NCI-H1048 (cell line): ENCODE data around the gene KRT9.
"Not testable (repeated sequence)": the region's sequence is repeated elsewhere in the genome, so short reads cannot be mapped to it uniquely, and the experiment has no call there.

Source experiments
- DNase-seq: peaks from one replicate; lab custom pipeline; 2025; lab: John Stamatoyannopoulos, UW

KRT9 gene

GRCh38 chr17:41600318-41600717 lies 28.5 kb upstream of the KRT9 start:
- no peak for DNase-seq

DNA sequence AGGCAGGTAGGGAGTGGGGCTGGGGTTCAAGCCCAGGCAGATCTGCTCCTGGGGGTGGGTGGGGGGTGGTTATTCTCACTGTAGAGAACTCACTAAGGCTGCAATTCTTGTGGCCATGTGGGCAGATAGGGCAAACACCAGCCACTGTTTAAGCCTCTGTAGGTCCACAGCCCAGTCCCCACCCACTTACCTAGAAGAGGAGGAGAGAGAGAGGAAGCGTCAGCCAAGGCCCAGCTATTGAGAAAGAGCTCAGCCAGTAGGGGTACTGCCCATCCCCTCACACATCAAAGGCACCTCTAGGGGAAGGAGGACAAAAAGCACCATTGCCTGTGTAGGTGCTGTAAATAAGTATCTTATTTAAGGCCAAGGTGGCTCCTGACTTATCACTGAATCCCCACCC lies 27.8 kb upstream of the KRT9 start:
- no peak for DNase-seq

DNA sequence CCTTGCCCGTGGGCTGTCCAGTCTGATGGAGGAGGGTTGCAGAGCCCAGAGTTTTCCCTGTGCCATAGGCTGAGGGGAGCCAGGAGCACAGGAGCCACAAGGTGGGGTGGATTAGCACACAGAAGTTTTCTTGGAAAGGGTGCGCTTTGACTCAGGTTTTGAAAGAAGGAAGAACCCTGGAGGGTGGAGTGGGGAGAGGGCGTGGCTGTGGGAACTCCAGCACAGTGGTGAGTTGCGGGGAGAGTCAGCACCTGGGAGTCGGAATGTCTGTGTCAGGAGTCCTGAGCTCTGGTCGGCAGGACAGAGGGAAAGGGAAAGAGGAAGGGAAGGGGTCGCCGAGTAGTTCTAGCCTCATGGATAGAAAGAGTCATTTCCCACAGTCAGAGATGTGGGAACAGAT lies 23.7 kb upstream of the KRT9 start:
- no peak for DNase-seq

DNA sequence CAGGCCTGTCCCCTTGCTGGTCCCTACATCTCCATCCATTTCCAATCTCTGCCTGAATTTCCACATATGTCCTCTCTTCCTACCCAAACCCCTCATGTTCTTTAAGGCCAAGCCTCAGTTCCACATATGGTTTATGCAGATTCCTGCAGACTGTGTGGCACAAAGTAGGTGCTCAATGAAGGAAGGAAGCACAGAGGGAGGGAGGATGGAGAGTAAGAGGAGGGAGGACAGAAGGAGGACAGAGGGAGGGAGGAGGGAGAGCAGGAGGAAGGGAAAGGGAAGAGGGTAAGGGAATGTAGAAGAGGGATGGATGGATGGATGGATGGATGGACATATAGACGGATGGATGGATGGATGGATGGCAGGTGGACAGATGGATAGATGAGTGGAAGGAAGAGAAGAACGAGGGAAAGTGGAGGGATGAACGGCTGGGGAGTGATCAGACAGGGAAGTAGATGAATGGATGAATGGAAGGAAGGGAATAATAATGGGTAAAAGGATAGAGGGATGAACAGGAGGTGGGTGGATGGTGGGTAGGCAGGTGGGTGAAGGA lies 22.6 kb upstream of the KRT9 start:
- DNase-seq: no peak

DNA sequence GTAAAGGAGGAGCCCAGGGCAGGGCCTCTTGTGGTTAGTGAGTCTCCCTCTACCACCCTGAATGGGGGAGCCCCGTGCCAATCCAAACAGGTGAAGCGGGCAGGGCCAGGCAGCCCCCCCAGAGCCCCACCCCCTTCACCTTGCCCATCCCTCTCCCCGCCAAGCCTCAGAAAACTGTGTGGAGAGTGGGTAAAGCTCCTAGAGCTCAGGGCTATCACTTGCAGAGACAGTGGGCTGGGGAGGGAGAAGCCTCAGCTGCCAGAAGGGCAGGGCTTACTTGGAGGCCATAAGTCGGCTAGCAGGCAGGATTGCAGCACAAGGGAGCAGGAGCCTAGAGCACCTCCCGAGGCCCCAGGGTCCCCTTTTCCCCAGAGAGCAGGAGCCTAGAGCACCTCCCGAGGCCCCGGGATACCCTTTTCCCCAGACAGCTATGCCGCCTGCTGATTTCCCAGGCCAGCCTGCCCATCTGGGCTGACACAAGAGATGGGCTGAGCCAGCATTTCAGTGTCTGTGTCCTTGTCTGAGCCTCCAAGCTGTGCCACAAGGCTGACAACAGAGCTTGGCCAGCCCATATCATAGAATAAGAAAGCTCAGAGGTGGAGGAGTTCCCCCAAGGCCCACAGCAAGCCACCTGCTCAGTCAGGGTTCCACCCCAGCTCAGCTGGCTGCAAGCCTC lies 21.6 kb upstream of the KRT9 start:
- DNase-seq: no peak

DNA sequence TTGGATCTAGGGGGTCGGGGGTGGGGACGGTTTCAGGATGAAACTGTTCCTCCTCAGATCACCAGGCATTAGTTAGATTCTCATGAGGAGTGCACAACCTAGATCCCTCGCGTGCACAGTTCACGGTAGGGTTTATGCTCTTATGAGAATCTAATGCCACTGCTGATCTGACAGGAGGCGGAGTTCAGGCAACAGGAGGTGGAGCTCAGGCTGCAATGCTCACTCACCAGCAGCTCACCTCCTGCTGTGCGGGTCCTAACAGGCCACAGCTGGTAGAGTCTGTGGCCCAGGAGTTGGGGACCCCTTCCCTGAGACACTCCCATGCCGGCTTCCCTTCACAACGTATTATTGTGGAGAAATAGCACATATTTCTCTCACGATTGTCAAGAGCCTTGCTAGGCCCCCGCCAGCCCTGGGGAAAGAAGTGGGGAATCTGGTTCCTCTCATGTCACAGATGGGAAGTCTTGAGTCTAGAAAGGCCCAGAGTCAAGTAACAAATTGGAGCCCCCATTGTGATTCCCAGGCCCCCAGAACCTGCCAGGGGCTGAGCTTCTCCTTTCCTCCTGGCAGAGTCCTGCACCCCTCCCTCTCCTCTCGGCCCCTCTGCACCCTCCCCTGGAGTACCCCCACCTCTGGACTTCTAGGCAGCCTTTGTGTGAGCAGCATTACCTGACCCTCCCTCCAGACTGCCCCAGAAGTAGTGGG lies 20.9 kb upstream of the KRT9 start:
- no peak for DNase-seq

- no peak for DNase-seq
Observed at GRCh38 chr17:41589301-41589700, 17.4 kb upstream of the KRT9 start.

DNA sequence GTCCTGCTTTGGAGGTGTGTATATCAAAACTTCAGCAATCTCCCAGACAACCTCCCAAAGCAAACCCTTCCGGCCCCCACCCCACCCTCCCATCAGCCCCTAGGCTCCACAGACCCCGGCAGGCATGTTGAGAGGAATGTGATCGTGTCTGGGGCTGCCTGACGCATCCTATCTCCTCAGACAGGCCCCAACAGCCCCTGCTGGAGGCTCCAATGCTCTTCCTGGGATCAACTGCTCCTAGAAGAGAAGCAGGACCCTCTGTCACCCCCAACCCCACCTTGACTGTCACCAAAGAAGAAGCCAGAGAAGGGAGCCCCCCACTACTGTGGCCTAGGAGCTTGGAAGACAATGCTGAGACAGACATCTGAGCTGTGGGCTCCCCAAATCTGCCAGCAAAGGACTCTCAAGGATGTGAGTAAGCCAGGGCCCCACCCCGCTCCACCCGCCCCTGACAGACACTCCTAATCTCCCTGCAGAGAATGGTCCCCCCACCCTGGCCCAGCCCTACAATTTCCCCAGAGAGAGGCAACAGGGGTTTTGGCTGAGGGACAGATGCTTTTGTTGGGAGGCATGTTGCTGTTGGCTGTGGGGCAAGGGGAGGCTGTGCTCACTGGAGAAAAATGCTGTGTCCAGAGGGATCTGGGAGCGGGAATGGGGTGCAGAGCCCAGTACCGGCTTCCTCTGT lies 16.4 kb upstream of the KRT9 start:
- DNase-seq: no peak

DNA sequence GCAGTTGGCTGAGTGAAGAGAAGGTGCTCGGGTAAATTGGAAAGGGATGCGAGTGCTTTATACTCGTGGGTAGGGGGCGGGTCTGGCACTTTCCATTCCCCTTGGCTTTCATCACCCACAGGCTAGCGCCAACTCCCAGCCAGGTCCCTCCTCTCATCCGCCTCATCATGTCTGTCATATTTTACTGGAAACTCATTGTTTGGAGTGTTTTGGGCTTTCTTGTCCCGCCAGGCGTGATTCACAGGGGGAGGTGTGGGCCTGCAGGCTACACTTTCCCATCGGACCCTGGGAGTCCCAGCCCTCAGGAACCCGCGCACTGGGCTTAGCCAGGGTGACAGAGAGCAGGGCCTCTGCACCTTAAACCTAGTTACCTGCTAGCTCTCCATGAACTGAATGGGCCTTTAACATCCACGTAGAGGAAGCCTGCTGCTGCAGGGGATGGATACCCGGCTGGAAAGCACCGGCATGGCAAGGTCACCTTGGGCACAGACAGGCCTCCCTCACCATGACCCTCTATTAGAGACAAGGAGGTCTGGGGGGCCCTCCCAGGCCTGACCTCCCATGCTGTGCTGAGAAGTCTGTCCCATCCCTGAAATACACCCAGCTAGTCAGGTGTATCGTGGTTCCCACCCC lies 15.1 kb upstream of the KRT9 start, which contains the start of gene KRT14:
TSS of gene KRT14 (minus strand) at position 33 of the 633 bp plus-strand sequence. CDS start 61 bp downstream, outside the sequence.
- DNase-seq: no peak

GRCh38 chr17:41585301-41586056 lies 13.6 kb upstream of the KRT9 start:
- no peak for DNase-seq

GRCh38 chr17:41584331-41584927 lies 12.6 kb upstream of the KRT9 start:
- DNase-seq: not testable (repeated sequence)

GRCh38 chr17:41583137-41584127 lies 11.6 kb upstream of the KRT9 start:
- DNase-seq: no peak

DNA sequence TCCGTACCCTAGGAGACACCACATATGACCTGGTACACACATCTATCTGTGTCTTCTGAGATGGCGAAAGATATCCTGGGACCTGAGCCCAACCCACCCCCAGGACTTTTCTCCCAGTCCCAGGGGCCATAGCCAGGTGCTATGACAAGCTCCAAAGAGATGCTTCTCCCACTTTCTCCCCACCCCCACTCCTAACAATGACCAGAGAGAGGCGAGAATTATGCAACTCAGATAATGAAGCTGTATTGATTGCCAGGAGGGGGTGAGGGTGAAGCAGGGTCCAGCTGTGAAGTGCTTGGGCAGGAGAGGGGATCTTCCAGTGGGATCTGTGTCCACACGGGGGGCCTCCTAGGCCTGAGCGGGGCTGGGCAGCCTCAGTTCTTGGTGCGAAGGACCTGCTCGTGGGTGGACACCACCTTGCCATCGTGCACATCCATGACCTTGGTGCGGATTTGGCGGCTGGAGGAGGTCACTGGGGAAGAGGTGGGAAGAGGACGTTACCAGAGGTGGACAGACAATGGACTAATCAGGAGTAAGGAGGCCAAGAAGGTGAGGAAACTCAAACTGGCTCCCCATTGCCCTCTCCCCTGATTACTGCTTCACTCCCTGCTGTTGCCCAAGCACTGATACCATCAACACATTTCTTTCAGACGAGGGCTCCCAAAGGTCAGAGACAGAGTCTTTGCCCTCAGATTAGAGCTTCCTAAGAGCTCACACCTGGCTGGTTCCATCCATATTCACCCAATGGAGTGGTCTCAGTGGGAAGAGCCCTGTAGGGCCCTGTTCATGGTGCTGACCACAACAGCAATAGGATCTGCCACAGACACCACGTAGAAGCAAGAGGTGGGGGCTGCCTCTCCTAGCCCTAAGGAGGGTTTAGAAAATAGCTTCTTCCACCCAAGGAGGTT lies 10.5 kb upstream of the KRT9 start:
- not testable (repeated sequence) for DNase-seq

DNA sequence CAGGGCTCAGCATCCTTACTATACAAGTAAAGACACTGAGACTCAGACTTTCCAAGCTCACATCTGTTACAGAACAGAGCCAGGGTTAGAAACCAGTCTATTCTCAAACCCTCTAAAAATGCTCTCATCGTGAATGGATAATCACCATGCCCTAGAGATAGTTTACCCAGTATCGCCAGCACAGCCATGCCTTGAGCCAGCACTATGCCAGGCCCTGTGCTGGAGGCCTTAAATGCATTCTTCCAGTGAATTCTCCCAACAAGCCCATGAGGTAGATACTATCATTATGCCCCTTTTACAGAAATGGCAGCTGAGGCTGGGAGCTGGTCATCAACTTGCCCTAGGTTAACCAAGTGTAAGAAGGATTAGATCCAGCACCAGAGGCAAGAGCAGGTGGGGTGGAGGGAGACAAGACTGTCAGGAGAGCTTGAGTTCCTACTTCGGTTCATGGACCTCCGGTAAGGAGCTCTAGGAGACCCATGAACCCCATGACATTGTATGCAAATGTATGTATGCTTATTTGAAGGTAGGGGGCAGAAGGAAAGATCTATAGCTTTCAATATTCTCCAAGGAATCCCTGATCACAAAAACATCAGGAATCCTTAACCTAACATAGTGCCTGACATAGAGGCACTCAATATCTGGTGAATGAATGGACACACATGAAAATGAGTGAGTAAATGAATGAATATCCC lies 9.7 kb upstream of the KRT9 start:
- no peak for DNase-seq

DNA sequence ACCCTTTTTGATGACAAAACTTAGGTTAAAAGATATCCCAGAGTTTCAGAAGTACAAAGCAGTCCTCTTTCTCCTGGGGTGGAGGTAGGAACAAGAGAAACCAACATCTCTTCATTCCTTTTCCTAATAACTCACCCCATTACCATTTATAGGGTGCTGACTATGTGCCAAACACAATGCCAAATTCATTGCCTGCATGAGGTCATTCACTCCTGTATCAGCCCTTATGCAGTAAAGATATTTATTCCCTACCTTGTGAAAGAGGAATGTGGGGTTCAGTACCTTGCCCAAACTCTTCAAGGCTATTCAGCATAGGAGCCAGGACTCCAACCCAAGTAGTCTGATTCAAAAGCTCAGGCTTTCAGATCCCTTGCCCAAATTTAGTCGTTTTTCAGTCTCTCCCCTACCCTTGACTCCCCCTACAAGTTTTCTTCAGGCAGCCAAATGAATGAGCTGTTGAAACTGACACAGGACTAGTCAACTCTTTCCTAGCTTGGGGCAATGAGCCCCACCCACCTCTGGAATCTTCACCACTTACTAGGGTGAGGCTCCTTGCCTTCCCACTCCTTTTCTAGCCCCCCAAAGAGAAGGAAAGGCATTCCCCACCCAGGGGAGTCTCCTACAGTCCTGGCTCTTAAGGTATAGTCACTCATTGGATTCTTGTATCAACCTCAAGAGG lies 9.0 kb upstream of the KRT9 start:
- DNase-seq: no peak

DNA sequence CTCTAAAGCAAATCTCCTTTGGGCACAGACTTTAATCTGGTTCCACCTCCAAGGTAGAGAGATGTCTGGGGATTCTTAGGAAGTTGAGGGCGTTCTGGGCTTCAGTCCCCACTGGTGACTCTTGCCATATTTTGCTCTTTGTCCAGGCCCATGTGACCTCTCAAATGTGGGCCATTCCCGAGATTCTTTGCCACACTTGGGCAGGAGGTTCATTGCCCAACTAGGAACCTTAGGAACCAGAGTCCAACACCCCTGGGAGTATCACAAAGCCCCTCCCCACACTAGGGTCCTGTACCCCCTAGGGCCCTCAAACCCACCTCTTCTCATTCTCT lies 8.4 kb upstream of the KRT9 start:
- no peak for DNase-seq

DNA sequence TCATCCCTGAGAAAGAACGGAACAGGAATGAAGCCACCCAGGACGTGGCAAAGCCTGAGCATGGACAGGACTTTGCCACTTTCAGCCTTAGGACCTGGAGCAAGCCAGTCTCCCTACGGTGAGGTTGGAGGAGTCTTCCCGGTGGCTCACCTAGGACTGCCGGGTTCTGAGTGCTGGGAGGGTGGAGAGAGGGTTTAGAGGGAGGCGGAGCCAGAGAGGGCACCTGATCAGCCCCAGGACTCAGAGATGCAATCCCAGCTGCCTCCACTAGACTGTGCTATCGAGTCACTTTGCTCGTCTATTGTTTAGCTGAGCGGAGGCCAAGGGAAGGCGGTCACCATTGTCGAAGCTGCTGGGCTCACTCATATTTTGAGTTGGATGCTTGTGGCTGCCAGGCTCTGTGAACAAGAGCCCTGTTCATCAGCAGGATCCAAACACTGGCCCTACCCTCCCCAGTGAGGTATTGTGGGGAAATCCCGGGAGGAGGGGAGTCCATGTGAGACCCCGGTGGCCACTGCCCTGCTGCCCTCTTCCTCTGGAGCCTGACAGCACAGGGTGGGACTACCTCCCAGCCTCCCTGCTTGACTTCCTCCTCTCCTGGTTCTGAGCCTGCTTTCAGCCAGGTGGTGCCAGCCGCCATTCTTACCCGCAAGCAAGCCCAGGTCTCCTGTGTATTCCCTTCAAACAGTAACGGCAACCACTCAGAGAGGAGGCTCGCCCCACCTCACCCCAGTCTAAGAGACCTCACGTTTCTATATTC lies 7.8 kb upstream of the KRT9 start:
- DNase-seq: peak; percentile 46
